ENCODE measurements around the gene TSPAN5. TPM values are rescaled to one million over a fixed set of nuclear protein-coding genes. Genes with fewer than 3 reads are reported as not detected.

TSPAN5 gene
- total RNA-seq, 1 donor from 2014 or later, result 14.7 TPM

GRCh38 chr4:98574816-98575215 lies 83.6 kb downstream of the TSPAN5 start:
- H3K27ac Mint-ChIP-seq, result peak overlapping the region; percentile 50

GRCh38 chr4:98573791-98574190 lies 84.6 kb downstream of the TSPAN5 start:
- no peak for DNase-seq (ENCODE audit: low spot score in 2 of 2, unreplicated experiment in 2 of 2)
- Mint-ChIP-seq H3K27ac (no peak overlapping the region), H3K36me3 (no peaks in the 10 kb centered on the region), H3K4me1 (peaks cover 7% of the 10 kb centered on the region), H3K9me3 (no peaks in the 10 kb centered on the region), H3K4me3 (no peak overlapping the region), H3K27me3 (ENCODE audit: low read depth) (no peaks in the 10 kb centered on the region)
- no peak for TF ChIP-seq CTCF (IDR thresholded peaks at IDR 0.05; ENCODE audit: unreplicated experiment)

More at GRCh38 chr4:98574816-98575215, 83.6 kb downstream of the TSPAN5 start:
- Mint-ChIP-seq H3K36me3 (no peaks in the 10 kb centered on the region), H3K27me3 (ENCODE audit: low read depth) (no peaks in the 10 kb centered on the region), H3K9me3 (no peaks in the 10 kb centered on the region), H3K4me1 (no peaks in the 10 kb centered on the region), H3K4me3 (no peak overlapping the region)
- no peak for DNase-seq (ENCODE audit: low spot score in 2 of 2, unreplicated experiment in 2 of 2)
- TF ChIP-seq CTCF (IDR thresholded peaks at IDR 0.05; ENCODE audit: unreplicated experiment), result no peak

DNA sequence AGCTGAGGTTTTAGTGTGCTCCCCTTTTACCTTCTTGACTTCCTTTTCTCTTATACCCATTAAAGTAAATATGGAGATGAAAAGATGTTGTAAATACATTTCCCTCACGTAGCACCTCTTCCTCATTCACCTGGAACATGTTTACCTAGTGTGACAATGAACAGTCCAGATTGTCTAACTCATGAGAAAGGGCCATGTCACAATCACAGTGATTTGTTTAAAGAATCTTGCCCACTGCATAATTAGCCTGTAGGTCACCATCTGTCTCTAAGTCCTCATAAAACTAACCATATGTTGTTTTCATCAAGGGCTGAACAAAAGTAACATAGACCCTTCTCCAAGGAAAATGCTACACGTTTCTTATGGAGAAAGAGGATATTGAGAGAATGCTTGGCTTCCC lies 85.7 kb downstream of the TSPAN5 start:
- Mint-ChIP-seq H3K27ac (no peak overlapping the region), H3K4me1 (peaks cover 10% of the 10 kb centered on the region), H3K27me3 (ENCODE audit: low read depth) (no peaks in the 10 kb centered on the region), H3K4me3 (no peak overlapping the region), H3K36me3 (no peaks in the 10 kb centered on the region), H3K9me3 (no peaks in the 10 kb centered on the region)
- DNase-seq (ENCODE audit: low spot score in 2 of 2, unreplicated experiment in 2 of 2), result no peak
- TF ChIP-seq CTCF (IDR thresholded peaks at IDR 0.05; ENCODE audit: unreplicated experiment), result no peak

GRCh38 chr4:98571161-98571786 lies 87.1 kb downstream of the TSPAN5 start:
- no peak overlapping the region for H3K4me3 Mint-ChIP-seq
- no peak for TF ChIP-seq CTCF (IDR thresholded peaks at IDR 0.05; ENCODE audit: unreplicated experiment)
- no peaks in the 10 kb centered on the region for H3K36me3 Mint-ChIP-seq
- no peaks in the 10 kb centered on the region for H3K9me3 Mint-ChIP-seq
- DNase-seq (ENCODE audit: low spot score in 2 of 2, unreplicated experiment in 2 of 2), result no peak
- H3K4me1 Mint-ChIP-seq, result peaks cover 15% of the 10 kb centered on the region
- H3K27me3 Mint-ChIP-seq (ENCODE audit: low read depth), result no peaks in the 10 kb centered on the region
- no peak overlapping the region for H3K27ac Mint-ChIP-seq

DNA sequence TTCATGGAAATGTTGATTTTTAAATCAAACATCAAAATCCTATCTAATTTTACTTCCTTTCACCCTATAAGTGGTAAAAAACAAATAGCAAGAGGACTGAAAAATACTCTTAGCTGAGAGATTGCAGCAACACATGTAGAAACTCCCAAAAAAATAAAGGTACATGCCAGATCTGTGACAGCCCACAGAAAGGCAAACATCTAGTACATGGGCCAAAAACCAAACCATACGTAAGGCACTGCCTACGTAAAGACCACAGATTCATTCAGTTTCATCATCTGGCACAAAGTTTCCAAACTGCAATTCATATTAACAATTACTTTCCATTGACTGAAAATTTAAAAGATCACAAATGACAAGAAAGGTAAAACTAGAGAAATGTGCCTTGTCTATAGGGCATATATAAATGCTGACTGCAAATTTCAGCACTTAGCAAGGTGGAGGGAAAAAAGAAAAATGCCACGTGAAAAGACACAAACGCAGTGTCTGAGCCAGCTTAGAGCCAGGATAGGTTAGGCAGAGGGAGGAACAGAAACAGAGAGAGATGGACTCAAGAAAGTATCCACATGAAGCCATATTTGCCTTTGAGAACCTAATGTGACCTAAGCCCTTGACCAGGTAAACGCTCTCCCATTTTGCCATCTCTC lies 88.1 kb downstream of the TSPAN5 start:
- Mint-ChIP-seq H3K27ac (no peak overlapping the region), H3K4me3 (no peak overlapping the region), H3K9me3 (no peaks in the 10 kb centered on the region), H3K36me3 (no peaks in the 10 kb centered on the region), H3K4me1 (peaks cover 21% of the 10 kb centered on the region), H3K27me3 (ENCODE audit: low read depth) (no peaks in the 10 kb centered on the region)
- no peak for DNase-seq (ENCODE audit: low spot score in 2 of 2, unreplicated experiment in 2 of 2)
- TF ChIP-seq CTCF (IDR thresholded peaks at IDR 0.05; ENCODE audit: unreplicated experiment), result no peak

Data from mesothelial cell of epicardium (in vitro differentiated cells).